COR-L47 (cell line): ENCODE results near the gene GPC6.
"Not testable (repeated sequence)": the region's sequence is repeated elsewhere in the genome, so short reads cannot be mapped to it uniquely, and the experiment has no call there.

ENCODE experiments used
- DNase-seq: peaks from one replicate; lab custom pipeline; 2025; lab: John Stamatoyannopoulos, UW

Gene GPC6

GRCh38 chr13:93226623-93227279 is at the start of gene GPC6:
Gene GPC6 (plus strand): TSS chr13:93226807.
- DNase-seq: peak; percentile 79

GRCh38 chr13:93180356-93180969 is 46.1 kb upstream of the GPC6 start:
- DNase-seq: no peak

GRCh38 chr13:93182406-93182805 is 44.2 kb upstream of the GPC6 start:
- DNase-seq: no peak

- DNase-seq: no peak
Measured at GRCh38 chr13:93183302-93183701, 43.3 kb upstream of the GPC6 start.

GRCh38 chr13:93190006-93190405 is 36.6 kb upstream of the GPC6 start:
- no peak for DNase-seq

- DNase-seq: no peak
Measured at GRCh38 chr13:93193682-93194081, 32.9 kb upstream of the GPC6 start.

- no peak for DNase-seq
Measured at GRCh38 chr13:93199856-93200255, 26.8 kb upstream of the GPC6 start.

- DNase-seq: no peak
Measured at GRCh38 chr13:93200626-93201025, 26.0 kb upstream of the GPC6 start.

GRCh38 chr13:93201992-93202558 is 24.5 kb upstream of the GPC6 start:
- no peak for DNase-seq

- DNase-seq: not testable (repeated sequence)
Measured at GRCh38 chr13:93206778-93207392, 19.7 kb upstream of the GPC6 start.

GRCh38 chr13:93216122-93216521 is 10.5 kb upstream of the GPC6 start:
- no peak for DNase-seq

- no peak for DNase-seq
Measured at GRCh38 chr13:93217721-93218261, 8.8 kb upstream of the GPC6 start.

GRCh38 chr13:93218583-93218982 is 8.0 kb upstream of the GPC6 start:
- DNase-seq: no peak

- DNase-seq: no peak
Measured at GRCh38 chr13:93220073-93220472, 6.5 kb upstream of the GPC6 start.

- no peak for DNase-seq
Measured at GRCh38 chr13:93222976-93223375, 3.6 kb upstream of the GPC6 start.

GRCh38 chr13:93224535-93224934 is 2.1 kb upstream of the GPC6 start:
- DNase-seq: no peak

GRCh38 chr13:93225610-93226009 is 997 bp upstream of the GPC6 start:
- DNase-seq: no peak

- no peak for DNase-seq
Measured at GRCh38 chr13:93226065-93226622, 463 bp upstream of the GPC6 start.

GRCh38 chr13:93227280-93227877 is 772 bp downstream of the GPC6 start:
- peak; percentile 71 for DNase-seq

GRCh38 chr13:93227878-93228642 is 1.5 kb downstream of the GPC6 start:
- peak; percentile 85 for DNase-seq

GRCh38 chr13:93228643-93228937 is 2.0 kb downstream of the GPC6 start:
- DNase-seq: no peak
